NCI-H2196 (cell line): ENCODE measurements around the gene AGBL5.

Source experiments
- DNase-seq: peaks from one replicate; lab custom pipeline; 2025; ENCODE audit not compliant: unreplicated experiment; lab: John Stamatoyannopoulos, UW

AGBL5 gene, protein sequence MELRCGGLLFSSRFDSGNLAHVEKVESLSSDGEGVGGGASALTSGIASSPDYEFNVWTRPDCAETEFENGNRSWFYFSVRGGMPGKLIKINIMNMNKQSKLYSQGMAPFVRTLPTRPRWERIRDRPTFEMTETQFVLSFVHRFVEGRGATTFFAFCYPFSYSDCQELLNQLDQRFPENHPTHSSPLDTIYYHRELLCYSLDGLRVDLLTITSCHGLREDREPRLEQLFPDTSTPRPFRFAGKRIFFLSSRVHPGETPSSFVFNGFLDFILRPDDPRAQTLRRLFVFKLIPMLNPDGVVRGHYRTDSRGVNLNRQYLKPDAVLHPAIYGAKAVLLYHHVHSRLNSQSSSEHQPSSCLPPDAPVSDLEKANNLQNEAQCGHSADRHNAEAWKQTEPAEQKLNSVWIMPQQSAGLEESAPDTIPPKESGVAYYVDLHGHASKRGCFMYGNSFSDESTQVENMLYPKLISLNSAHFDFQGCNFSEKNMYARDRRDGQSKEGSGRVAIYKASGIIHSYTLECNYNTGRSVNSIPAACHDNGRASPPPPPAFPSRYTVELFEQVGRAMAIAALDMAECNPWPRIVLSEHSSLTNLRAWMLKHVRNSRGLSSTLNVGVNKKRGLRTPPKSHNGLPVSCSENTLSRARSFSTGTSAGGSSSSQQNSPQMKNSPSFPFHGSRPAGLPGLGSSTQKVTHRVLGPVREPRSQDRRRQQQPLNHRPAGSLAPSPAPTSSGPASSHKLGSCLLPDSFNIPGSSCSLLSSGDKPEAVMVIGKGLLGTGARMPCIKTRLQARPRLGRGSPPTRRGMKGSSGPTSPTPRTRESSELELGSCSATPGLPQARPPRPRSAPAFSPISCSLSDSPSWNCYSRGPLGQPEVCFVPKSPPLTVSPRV

DNA sequence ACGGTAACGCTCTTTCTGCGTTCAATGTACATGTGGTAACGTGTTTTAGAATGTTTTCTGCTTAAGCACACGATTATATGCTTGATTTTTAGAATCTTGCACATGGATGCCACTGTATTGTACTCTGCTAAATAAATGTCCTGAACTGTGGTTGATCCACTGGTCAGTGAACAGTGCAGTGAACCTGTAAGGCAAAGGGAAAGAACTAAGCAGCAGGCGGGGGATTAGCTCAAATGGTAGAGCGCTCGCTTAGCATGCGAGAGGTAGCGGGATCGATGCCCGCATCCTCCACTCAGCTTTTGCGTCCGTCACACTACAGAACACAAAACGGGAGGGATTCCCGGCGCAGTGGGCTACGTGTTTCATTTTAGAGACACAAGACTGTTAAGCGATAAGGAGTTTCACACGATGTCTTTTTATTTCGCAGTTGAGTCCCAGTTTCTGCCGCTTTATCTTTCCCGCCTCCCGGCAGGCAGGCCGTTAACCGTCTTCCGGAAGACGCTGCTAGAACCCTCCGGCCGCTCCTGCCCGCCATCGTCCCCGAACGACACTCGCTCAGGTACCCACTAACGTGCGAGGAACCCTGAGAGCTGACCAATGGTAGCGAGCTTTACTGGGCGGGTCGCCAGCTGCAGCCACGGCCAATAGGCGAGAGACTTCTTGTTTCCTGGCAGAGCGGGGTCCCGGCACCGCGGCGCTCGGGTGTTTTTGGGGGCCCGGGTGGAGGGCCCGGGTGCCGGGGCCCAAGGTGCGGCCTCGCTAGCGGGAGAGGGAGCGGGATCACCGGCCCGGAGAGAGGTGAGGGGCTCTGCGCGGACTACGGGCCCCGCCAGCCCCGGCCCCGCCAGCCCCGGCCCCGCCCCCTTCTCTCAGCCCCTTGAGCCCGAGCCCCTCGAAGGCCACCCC is at the start of gene AGBL5:
Gene AGBL5, plus strand, starts transcription at position 673 of the 906 bp plus-strand sequence. CDS start 1,291 bp downstream, outside the sequence.
- peak; percentile 93 for DNase-seq

DNA sequence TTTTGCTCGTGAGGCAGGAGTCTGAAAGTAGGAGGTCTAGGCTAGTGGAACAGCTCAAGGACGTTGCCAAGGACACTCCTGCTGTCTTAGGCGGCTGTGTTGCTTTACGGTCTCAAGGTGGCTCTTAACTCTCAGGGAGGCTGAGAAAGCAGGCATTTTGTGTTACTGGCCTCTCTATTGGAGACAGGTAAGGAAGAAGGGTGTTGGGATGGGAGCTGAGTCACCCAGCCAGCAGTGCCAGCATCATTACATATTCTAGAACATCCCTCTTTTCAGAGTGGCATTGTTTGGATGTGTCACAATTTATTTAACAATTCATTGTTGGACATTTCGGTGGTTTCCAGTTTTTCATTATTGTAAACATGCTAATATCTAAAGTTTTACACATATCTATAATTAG is 49.5 kb upstream of the AGBL5 start:
- DNase-seq: no peak

DNA sequence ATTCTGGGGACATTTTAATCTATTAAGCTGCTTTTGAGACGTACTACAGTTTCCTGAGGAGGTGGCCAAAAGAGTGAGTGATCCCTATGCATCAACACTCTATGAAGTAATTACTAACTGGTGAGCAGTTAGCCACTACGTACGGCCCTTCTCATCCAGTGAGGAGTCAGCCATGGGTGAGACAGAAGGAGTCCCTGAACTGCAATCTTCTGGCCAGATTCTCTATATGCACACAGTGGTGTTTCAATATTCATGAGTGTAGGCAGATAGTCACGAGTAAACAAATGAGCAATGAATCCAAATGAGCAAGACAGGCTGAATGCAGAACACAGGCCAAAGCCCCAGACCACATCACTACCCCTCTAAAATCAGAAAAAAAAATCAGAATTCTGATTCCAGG is 48.5 kb upstream of the AGBL5 start:
- no peak for DNase-seq

DNA sequence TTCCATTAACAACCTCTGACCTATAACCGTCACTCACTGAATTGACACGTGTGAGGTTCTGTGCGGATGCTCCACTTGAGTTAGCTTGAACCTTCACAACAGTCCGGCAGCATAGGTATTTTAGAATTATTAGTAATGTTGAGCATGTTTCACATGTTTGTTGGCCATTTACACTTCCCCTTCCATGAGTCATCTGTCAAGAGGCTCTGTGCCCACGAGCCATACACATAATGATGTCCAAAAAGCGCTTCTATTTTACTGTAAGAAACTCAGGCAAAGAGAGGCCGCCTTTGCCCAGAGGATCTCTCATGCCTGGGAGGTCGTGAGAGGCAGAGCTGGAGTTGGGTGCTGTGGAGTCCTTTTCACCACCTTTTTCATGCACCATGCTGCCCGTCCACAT is 47.6 kb upstream of the AGBL5 start:
- DNase-seq: no peak

DNA sequence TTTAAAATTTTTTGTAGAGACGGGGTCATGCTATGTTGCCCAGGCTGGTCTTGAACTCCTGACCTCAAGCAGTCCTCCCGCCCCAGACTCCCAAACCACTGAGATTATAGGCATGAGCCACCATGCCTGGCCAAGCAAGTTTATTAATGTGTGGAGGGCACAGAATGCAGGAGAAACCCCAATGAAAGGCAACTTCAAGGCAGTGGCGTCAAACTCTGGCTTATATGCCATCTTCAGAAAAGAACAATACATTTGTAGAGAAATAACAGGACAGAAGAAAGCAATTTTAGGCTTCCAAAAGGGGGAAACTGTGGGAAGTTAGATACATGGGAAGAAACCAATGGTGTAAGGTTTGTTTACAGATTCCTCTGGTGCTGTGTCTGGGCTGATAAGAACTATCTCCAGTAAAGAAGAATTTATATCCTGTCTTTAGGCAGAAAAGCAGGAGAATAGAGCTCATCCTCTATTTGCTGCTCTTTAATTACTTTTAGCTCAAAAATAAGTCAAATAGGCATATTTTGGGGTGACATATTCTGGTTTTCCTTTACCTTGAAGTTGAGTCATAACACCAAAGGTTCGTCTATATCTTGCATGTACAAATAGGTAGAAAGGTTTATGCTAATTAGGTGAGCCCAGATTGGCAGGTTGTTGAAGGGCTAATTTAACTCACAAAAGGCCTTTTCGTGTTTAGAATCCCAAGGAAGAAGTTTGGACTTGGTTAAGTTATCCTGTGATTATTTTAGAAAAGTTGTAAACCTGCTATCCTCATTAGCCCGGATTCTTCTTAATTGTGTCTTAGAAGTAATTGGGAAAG is 44.7 kb upstream of the AGBL5 start:
- DNase-seq: no peak

DNA sequence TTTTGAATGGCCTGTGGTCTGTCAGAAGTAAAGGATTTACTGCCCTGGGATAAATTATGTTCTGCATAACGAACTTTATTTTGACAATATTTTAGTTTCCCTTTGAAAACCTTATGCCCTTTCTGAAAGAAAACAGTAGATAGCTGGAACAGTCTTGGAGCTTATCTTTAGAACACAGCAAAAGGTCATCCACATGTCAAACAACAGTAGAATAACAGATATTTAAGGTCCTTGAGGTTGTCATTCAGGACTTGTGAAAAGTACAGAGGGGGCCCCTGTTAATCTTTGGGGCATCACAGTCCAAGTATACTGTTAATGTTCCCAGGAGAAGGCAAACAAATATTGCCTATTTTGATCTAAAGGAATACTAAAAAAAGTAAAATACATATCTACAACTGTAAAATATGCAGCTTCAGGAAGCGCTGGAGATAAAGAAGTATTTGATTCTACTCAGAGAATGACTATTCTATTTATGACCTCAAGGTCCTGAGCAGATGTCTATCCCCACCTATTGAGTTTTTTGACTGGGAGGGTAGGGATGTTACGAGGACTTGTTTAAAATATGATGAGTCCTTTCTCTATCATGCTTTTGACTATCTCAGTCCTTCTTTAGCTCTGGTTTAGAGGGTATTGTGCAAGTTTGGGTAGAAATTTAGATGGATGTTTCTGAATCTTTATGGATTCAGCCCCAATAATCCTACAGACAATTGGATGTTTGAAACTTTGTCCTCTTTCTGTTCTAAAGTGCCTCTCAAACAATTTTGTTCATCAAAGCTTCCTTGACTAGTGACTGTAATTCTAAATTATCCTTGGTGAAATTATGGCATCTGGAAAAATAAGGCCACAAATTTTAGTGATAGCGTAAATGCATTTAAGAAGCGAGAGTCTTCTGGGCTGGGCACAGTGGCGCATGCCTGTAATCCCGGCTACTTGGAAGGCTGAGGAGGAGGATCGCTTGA is 43.8 kb upstream of the AGBL5 start:
- no peak for DNase-seq

DNA sequence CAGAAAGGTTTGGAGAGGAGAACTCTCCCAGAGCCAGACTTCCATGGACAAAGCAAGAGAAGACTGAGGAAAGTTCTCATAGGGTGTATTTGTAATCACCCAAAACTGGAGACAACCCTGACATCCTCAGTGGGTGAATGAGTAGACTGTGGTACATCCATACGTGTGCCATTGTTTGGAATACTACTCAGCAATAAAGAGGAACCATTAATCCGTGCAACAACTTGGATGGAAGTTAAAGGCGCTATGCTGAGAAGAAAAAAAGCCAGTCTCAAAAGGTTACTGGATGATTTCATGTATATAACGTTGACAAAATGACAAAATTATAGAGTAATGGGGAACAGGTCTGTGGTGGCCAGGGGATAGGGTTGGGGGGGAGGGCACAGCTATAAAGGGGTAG is 42.8 kb upstream of the AGBL5 start:
- no peak for DNase-seq

DNA sequence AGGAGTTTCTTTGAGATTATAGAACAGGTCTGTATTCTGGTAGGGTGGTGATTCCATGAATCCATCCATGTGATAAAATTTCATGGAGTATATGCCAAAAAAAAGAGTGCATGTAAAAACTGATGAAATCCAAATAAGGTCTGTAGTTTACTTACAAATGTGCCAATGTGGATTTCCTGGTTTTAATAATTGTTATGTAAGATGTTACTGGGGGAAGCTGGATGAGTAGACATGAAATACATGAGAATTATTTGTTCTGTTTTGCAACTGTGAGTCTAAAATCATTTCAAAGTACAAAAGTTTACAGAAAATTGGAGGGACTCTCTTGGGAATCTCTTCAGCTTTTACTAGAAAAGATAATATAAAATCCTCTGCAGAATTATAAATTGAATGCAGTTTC is 42.4 kb upstream of the AGBL5 start:
- DNase-seq: no peak

DNA sequence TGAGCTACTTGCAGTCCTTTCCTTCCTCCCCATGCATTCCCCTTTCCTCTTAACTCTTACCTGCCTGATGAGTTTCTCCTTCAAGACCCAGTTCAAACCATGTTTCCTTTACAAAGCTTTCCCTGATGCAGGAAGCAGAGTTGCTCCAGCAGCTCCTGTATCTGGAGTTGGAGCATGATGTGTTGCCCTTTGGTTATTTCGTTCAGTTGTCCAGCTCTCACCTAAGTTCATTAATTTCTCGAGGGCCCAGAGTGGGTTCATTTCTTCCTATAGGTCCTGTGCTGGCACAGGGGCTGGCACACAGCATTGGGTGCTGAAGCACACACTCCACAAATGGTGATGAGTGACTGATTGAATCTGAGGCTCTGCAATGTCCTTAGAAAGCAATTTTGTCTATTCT is 41.8 kb upstream of the AGBL5 start:
- no peak for DNase-seq

DNA sequence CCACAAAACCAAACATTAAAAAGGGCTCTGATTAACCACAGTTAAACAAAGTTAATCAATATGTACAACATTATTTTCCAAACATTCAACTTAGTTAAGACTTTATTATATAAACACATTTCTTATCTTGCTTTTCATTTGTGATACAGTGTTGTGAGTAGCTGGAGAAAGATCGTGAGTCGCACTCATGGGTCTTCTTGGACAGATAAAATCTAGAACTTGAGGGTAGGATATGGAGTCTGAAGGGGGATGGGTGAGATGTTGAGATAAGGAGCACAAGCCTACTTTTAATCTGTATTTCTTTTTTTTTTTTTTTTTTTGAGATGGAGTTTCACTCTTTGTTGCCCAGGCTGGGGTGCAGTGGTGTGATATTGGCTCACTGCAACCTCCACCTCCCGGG is 41.3 kb upstream of the AGBL5 start:
- no peak for DNase-seq

DNA sequence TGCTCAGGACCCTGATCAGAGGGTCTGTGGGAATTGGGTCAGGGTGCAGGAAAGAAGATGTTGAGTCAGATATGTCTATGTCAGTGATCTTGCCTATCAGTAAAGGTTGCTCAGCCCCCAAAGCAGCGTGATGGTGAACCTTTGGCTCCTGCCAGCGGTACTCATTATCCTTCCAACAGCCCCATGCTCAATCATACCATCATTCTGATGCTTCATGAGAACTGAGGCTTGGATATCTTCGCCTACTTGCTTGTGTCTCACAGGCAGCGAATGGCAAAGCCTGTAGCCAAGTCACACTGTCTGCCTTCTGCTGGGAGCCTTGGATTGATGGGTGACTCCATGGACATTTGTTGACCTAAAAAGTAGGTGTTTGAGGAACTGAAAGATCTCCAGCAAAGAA is 37.7 kb upstream of the AGBL5 start:
- no peak for DNase-seq

DNA sequence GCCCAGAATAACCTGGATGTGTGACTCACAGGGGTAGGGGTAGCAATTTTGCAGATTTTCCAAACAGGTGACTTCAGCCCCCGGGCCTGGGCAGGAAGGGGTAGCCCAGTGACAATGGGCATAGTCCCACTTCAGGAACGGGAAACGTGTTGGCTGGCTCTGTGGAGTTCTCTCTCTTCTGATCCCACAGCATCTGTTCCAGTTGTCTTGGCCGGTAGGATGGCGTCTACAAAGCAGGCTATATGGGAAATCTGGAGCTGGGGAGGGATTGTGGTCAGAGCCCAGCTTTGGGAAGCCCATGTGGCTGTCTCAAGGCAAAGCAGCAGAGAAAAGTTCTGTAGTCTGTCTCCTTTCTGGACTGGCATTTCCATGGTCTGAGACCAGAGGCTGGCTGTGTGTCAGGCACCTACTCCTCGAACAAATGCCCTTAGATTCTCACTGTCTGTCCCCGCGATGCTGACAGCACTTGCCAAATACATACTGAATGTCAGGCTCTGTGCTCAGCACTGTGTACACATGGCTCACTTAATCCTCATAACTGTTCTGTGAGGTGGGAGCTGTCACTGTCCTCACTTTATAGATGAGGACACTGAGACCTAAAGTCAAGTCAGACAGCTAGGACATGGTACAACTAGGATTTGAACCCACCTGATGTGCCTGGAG is 36.6 kb upstream of the AGBL5 start:
- DNase-seq: no peak

DNA sequence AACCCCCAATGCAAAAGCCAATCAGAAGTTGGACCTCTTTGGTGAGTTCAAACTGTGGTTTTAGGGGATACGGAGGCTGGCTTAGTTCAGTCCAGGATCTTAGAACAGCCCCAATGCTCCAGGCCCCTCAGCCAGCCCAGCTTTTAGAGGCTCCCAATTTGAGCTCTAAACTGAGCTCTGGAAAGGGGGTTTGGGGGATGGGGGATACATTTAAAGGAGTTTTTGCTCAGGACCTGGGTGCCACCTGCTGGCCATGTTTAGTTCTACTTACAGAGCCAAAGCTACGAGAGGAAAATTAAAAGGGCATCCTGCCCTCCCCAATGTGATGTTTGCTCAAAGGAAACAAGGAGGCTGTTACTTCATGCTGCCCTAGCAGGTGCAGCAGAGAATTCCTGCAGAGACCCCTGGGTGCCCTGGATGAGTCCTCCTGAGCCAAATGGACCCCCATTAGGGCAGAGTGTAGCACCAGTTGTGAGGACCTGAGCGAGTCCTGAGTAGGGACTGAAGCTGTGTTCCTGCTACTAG is 34.6 kb upstream of the AGBL5 start:
- DNase-seq: peak; percentile 76

DNA sequence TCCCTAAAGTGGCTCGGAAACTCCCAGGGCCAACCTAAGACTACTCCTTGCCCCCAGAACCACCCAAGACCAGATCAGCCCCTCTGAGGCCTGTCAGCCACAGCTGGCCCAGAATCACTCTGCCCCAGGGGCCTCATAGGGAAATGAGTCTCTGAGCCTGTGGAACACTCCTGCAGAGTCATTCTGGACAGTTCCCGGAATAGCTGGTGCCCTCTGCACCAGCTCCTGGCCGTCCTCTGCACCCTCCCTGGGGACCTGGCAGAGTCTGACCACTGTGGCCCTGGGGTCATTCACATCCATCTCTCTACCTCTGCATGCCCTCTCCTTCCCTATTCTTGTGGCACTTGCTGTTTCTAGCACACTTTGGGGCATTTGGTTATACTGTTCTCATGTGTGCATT is 33.3 kb upstream of the AGBL5 start:
- no peak for DNase-seq

DNA sequence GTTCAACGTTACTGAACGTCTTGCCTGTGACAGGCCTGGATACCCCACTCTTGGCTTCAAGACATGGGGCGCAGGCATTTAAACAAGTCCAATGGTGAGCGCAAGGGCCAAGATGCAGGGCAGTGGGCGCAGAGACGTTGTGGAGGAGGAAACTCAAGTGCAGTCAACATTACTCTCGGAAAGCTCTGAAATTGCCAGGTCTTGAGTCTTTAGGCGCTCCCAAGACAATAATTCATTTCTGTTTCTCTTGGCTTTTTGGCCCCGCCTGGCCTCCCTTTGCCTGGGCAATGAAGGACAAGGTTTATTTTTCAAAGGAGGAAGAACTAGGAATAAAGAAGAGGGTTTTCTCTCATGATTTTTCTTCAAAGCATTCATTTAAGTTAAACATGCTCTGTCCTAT is 32.0 kb upstream of the AGBL5 start:
- no peak for DNase-seq

DNA sequence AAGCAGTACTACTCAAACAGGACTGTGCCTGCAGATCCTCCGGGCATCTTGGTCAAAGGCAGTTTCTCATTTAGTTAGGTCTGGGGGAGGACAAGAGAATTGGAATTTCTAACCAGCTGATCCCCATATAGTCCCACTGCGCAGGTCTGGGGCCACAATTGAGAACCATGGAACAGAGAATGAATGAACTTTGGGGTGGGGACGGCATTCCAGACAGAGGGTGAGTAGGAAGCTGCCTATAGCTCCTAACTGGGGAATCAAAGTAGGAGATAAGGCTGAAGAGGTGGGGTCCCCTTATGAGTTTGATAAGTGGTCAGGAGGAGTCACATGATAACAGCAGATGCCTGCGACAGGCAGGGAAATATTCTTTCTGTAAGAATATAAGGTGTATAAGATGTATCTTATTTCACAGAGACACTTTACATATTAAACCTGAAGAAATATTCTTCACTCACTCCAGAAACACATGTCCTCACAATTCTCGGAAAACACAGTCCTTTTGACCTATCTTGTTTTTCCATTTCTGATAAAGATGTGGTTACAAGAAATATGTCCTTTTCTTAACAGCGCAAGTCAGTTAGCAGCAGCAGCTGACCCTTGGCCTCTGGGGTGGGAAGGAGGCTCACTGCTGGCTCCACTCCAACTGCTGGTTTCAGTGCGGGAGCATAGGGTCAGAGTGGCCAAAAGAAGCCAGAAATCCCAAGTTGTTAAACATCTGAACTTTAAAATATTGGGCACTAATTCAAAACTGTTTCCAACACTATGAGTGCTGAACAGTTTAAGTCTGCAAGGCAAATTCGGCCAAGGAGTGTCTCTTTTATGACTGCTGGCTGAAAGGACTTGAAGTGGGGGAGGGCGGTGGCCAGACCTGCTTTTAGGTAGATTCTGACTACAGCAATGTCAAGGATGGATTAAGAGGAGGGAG is 31.3 kb upstream of the AGBL5 start:
- DNase-seq: no peak

DNA sequence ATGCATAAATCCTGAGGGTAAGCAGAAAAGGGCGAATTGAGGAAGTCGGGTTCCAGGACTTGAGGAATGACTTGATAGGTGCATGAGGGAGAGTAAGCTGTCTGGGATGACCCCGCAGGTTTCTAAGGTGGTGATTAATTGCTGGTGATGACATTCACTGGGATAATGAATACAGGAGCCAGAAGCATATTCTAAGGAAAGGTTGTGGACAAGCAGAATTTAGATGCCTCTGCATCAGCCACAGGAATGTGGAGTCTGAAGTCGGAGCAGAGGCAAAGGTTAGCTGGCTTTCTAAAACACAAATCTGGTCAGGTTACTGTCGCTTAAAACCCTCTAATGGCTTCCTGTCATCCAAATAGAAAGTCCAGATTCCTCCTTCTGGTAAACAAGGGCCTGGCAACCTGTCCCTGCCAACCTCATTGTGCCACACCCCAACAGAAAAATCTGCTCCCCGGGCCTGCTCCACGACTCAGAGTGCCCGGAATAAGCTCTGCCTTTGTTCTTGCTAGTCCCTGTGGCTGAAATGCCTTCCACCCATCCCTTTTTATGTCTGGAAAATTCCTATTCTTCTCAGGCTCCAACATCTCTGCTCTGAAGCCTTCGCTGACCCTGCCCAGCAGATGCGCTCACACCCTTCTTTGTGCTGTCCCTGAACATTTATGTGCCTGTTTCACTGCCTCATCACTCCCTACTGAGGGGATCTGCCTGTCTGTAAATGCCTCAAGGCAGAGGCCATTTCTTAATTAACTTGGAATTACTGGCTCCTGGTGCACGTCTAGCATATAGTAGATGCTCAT is 30.0 kb upstream of the AGBL5 start:
- DNase-seq: no peak
